NCI-H1105 (cell line): Measurements from ENCODE around the gene ACVR1.

Experiments used
- DNase-seq: peaks from one replicate; lab custom pipeline; 2025; lab: John Stamatoyannopoulos, UW

Gene ACVR1

GRCh38 chr2:157789933-157790511 lies 86.1 kb downstream of the ACVR1 start:
- peak; percentile 45 for DNase-seq

GRCh38 chr2:157789256-157789655 lies 86.9 kb downstream of the ACVR1 start:
- DNase-seq = no peak

GRCh38 chr2:157788201-157788600 lies 87.9 kb downstream of the ACVR1 start:
- DNase-seq = no peak

GRCh38 chr2:157787364-157787938 lies 88.7 kb downstream of the ACVR1 start:
- DNase-seq = no peak

- no peak for DNase-seq
Measured at GRCh38 chr2:157786663-157787363, 89.3 kb downstream of the ACVR1 start.

- no peak for DNase-seq
Measured at GRCh38 chr2:157785866-157786662, 90.1 kb downstream of the ACVR1 start.

GRCh38 chr2:157785200-157785599 lies 90.9 kb downstream of the ACVR1 start:
- DNase-seq = peak; percentile 84

- no peak for DNase-seq
Measured at GRCh38 chr2:157784823-157785175, 91.3 kb downstream of the ACVR1 start.

GRCh38 chr2:157784169-157784822 lies 91.8 kb downstream of the ACVR1 start:
- DNase-seq = no peak

GRCh38 chr2:157783245-157783644 lies 92.9 kb downstream of the ACVR1 start:
- DNase-seq = no peak

GRCh38 chr2:157782057-157782845 lies 93.9 kb downstream of the ACVR1 start:
- DNase-seq = peak; percentile 72

- no peak for DNase-seq
Measured at GRCh38 chr2:157780211-157780610, 95.9 kb downstream of the ACVR1 start.

- no peak for DNase-seq
Measured at GRCh38 chr2:157779794-157780193, 96.3 kb downstream of the ACVR1 start.

- peak; percentile 4 for DNase-seq
Measured at GRCh38 chr2:157777427-157777826, 98.7 kb downstream of the ACVR1 start.

- no peak for DNase-seq
Measured at GRCh38 chr2:157771234-157771633, 104.9 kb downstream of the ACVR1 start.

GRCh38 chr2:157769856-157770255 lies 106.3 kb downstream of the ACVR1 start:
- no peak for DNase-seq

GRCh38 chr2:157764386-157764785 lies 111.7 kb downstream of the ACVR1 start:
- DNase-seq = no peak

- DNase-seq = no peak
Measured at GRCh38 chr2:157761520-157761919, 114.6 kb downstream of the ACVR1 start.

GRCh38 chr2:157760949-157761348 lies 115.2 kb downstream of the ACVR1 start:
- no peak for DNase-seq

GRCh38 chr2:157759855-157760254 lies 116.3 kb downstream of the ACVR1 start:
- DNase-seq = no peak

GRCh38 chr2:157758586-157758985 lies 117.5 kb downstream of the ACVR1 start:
- no peak for DNase-seq
